Gastrocnemius medialis (tissue), 4 donors: ENCODE data around the gene TMTC1. TPM values are rescaled to one million over a fixed set of nuclear protein-coding genes. Genes with fewer than 3 reads are reported as not detected.

Source experiments
- ATAC-seq, 2 donors: fragments of 150-250 bp; one replicate each; pipeline ENCODE4 v1.9.1; 2016
- DNase-seq, 2 donors: peaks; one replicate each; pipeline ENCODE4 v3.0.0-alpha.2; 2019
- H3K27ac ChIP-seq, 4 donors: fragments of 200-600 bp; sonication (generic); 1 replicate in 1 of 4; 2 replicates in 3 of 4; pipeline ENCODE4 v1.5.1; 2016 to 2018; ENCODE audit warnings: mild to moderate bottlenecking in 2 of 4, moderate library complexity in 1 of 4
- H3K27me3 ChIP-seq, 3 donors: fragments of 200-600 bp; sonication (generic) in 2 of 3; 1 replicate in 1 of 3; 2 replicates in 2 of 3; pipeline versions ENCODE4 v1.5.1 to v1.6.0; 2016 to 2019; ENCODE audit warnings: mild to moderate bottlenecking in 1 of 3, moderate library complexity in 1 of 3
- H3K36me3 ChIP-seq, 2 donors: fragments of 200-600 bp; sonication (generic) in 1 of 2; one replicate each; pipeline ENCODE4 v1.5.1; 2017 to 2018
- H3K4me1 ChIP-seq, 2 donors: fragments of 200-600 bp; sonication (generic) in 1 of 2; one replicate each; pipeline ENCODE4 v1.5.1; 2016 to 2017; ENCODE audit warnings: mild to moderate bottlenecking in 2 of 2
- H3K4me3 ChIP-seq, 4 donors: fragments of 200-600 bp; sonication (generic) in 3 of 4; 1 replicate in 1 of 4; 2 replicates in 3 of 4; pipeline ENCODE4 v1.5.1; 2016 to 2019; ENCODE audit warnings: mild to moderate bottlenecking in 2 of 4
- H3K9me3 ChIP-seq, 3 donors: fragments of 200-600 bp; sonication (generic) in 2 of 3; 1 replicate in 1 of 3; 2 replicates in 2 of 3; pipeline ENCODE4 v1.5.1; 2016 to 2019
- POLR2A ChIP-seq, 2 donors: fragments of 450-650 bp; IDR thresholded peaks; one replicate each; pipeline ENCODE4 v1.6.1; 2017; ENCODE audit warnings: antibody characterized with exemption in 2 of 2, mild to moderate bottlenecking in 2 of 2, moderate library complexity in 2 of 2
- in situ Hi-C, 4 donors: fragments of 200-750 bp; cut with MboI; loops; one replicate each; pipeline versions ENCODE4 v1.15.0 to v1.8.0; 2017; ENCODE audit warnings: low sequenced_read_pairs in 4 of 4
- intact Hi-C: fragments of 100-400 bp; cut with DNase I; formaldehyde crosslinking; loops from one replicate; pipeline ENCODE4 v1.15.1; 2023; ENCODE audit warnings: low total_unique reads
- total RNA-seq, 4 donors: library from RNA; depleted of rRNA; stranded (reverse); fragments of >200 nt; gene quantifications; one replicate each; pipeline versions ENCODE4 v1.1.0 to v1.2.3, GENCODE V29; 2016
- TF ChIP-seq, protein P1 (sequence below), 5 experiments: fragments of 450-650 bp in 3 of 5; fragments of 200-600 bp in 2 of 5; sonication (generic) in 2 of 5; IDR thresholded peaks in 4 of 5; conservative IDR thresholded peaks in 1 of 5; 1 replicate in 4 of 5; 2 replicates in 1 of 5; pipeline ENCODE4 v1.5.1; 2016 to 2019; ENCODE audit warnings: antibody characterized with exemption in 5 of 5, mild to moderate bottlenecking in 3 of 5, moderate library complexity in 3 of 5

TMTC1 gene
- total RNA-seq, 4 donors from 2014 or later, result 38.5 to 83.5 (median 42.6) TPM

DNA sequence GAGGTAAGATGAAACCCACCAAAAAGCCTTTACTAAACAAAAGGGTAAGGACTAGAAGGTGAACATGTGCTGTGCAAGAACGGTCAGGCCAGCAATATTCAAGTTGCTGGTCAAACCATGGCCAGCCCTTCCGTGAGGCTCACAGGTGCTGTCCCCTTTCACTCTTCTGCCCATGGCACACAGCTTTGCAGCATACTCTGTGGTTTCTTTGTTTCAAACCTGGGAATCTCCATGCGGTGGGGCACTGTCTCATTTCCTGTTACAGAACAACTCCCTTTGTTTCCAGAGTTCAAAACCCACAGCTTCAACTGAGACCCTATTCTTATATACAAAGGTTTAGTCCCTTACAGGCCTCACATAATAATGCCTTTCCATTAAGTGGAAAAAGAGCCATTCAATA, 284.5 kb downstream of the TMTC1 start:
- TF ChIP-seq, protein P1, sequence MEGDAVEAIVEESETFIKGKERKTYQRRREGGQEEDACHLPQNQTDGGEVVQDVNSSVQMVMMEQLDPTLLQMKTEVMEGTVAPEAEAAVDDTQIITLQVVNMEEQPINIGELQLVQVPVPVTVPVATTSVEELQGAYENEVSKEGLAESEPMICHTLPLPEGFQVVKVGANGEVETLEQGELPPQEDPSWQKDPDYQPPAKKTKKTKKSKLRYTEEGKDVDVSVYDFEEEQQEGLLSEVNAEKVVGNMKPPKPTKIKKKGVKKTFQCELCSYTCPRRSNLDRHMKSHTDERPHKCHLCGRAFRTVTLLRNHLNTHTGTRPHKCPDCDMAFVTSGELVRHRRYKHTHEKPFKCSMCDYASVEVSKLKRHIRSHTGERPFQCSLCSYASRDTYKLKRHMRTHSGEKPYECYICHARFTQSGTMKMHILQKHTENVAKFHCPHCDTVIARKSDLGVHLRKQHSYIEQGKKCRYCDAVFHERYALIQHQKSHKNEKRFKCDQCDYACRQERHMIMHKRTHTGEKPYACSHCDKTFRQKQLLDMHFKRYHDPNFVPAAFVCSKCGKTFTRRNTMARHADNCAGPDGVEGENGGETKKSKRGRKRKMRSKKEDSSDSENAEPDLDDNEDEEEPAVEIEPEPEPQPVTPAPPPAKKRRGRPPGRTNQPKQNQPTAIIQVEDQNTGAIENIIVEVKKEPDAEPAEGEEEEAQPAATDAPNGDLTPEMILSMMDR (IDR thresholded peaks at IDR 0.05 in 4 of 5, conservative IDR thresholded peaks at IDR 0.05 in 1 of 5), result no peak
- TF ChIP-seq POLR2A (IDR thresholded peaks at IDR 0.05), result no peak
- Histone ChIP-seq H3K27ac (no peak overlapping the region), H3K4me1 (no peaks in the 10 kb centered on the region), H3K9me3 (no peaks in the 10 kb centered on the region), H3K36me3 (peaks cover 0 to 3% of the 10 kb centered on the region in 2 donors), H3K27me3 (no peaks in the 10 kb centered on the region), H3K4me3 (no peak overlapping the region)
- in situ Hi-C loops (no loop called here), intact Hi-C loops (no loop called here)
- ATAC-seq (no peak), DNase-seq (no peak)

DNA sequence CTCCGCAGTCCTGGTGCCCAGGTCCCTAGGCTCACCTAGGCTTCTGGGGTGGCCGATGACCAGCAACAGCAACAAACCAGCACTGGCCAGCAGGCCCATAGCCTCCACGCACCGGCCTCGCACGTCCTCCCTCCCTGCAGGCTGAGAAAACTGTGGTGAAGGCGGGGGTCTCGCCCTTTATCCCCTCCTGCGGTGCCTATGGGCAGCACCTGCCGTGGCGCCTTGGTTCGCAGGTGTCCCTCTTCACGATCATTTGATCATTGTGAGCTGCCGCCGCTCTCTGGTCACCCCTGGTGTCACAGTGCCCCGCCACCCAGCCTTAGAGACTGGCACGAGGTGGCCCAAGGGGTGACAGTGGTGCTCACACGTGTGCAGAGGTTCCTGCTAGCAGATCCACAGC, 286.2 kb downstream of the TMTC1 start, which contains the start of gene OVCH1:
Gene OVCH1, minus strand, starts transcription at position 99 of the 400 bp plus-strand sequence. Its CDS starts 0 bp downstream, at position 99.
- intact Hi-C loops, result no loop called here
- DNase-seq (no peak), ATAC-seq (no peak)
- H3K4me3 ChIP-seq, result no peak within 1 kb of the TSS
- H3K9me3 ChIP-seq, result no peaks in the 10 kb centered on the region
- H3K27me3 ChIP-seq, result no peaks in the 10 kb centered on the region
- no peaks in the 10 kb centered on the region for H3K36me3 ChIP-seq
- TF ChIP-seq, protein P1 (IDR thresholded peaks at IDR 0.05 in 4 of 5, conservative IDR thresholded peaks at IDR 0.05 in 1 of 5), result no peak
- no peak for TF ChIP-seq POLR2A (IDR thresholded peaks at IDR 0.05)
- H3K27ac ChIP-seq, result no peak within 1 kb of the TSS
- in situ Hi-C loops, result no loop called here
- H3K4me1 ChIP-seq, result no peaks in the 10 kb centered on the region

DNA sequence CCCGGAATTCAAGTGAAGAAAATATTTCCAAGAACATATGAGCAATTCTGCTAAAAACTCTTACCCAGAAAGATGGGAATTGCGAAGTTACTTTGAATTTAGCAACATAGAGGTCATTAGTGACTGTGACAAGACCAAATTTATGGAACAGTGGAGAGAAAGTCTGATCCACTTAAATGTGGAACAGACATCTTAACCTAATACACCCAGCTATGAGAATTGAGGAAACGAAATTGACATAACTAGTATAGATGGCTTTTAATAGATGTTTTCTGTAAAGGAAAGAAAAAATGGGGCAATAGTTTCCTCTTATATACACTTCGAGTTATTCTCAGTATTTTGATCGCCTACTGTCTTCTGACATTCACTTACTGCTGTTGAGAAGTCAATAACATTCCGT, 290.9 kb downstream of the TMTC1 start:
- H3K4me3 ChIP-seq, result no peak overlapping the region
- no peaks in the 10 kb centered on the region for H3K4me1 ChIP-seq
- intact Hi-C loops (no loop called here), in situ Hi-C loops (no loop called here)
- DNase-seq, result no peak
- ATAC-seq, result no peak
- H3K36me3 ChIP-seq, result no peaks in the 10 kb centered on the region
- H3K27ac ChIP-seq, result no peak overlapping the region
- TF ChIP-seq, protein P1 (IDR thresholded peaks at IDR 0.05 in 4 of 5, conservative IDR thresholded peaks at IDR 0.05 in 1 of 5), result no peak
- TF ChIP-seq POLR2A (IDR thresholded peaks at IDR 0.05), result no peak
- no peaks in the 10 kb centered on the region for H3K27me3 ChIP-seq
- H3K9me3 ChIP-seq, result no peaks in the 10 kb centered on the region

DNA sequence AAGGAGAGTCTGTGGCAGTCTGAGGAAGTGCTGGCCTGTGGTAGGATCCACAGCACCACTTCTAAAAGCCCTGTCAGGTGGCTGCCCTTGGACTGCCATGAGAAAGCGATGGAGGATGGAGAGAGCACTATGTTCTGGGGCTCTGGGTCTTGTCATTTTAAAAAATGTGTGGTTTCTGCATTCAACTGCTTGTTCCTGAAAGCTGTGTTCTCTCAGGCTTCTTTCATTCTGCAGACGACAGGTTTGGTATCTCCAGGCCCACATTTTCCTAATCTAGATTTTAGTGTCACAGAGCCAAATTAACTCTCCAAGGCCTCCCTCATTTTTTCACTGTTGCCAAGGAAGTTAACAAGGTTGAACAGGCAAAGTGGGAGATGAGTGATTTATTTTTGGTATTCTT, 296.8 kb downstream of the TMTC1 start:
- no peak overlapping the region for H3K4me3 ChIP-seq
- ATAC-seq (no peak), DNase-seq (no peak)
- intact Hi-C loops, result no loop called here
- in situ Hi-C loops, result no loop called here
- H3K9me3 ChIP-seq, result no peaks in the 10 kb centered on the region
- no peaks in the 10 kb centered on the region for H3K27me3 ChIP-seq
- TF ChIP-seq, protein P1 (IDR thresholded peaks at IDR 0.05 in 4 of 5, conservative IDR thresholded peaks at IDR 0.05 in 1 of 5), result no peak
- no peak for TF ChIP-seq POLR2A (IDR thresholded peaks at IDR 0.05)
- H3K4me1 ChIP-seq, result no peaks in the 10 kb centered on the region
- H3K36me3 ChIP-seq, result no peaks in the 10 kb centered on the region
- H3K27ac ChIP-seq, result no peak overlapping the region

DNA sequence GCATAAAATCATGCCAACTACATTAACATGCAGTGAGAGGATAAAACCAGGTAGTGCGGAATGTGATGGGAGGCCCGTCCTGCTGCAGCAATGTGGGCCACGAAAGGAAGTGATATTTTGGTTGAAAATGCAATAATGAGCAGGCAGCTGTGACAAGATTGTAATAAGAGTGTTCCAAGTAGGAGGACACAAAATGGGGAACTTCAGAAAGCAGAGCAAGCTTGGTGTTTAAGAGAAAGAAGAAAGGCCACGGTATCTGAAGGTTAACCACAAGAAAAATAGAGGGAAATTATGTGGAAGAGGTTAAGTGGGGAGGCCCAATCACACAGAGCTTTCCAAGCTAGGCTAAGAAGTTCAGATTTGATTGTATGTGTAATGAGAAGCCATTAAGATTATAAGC, 320.5 kb downstream of the TMTC1 start:
- no peak overlapping the region for H3K4me3 ChIP-seq
- no peaks in the 10 kb centered on the region for H3K36me3 ChIP-seq
- ATAC-seq (no peak), DNase-seq (no peak)
- intact Hi-C loops (no loop called here), in situ Hi-C loops (no loop called here)
- H3K9me3 ChIP-seq, result no peaks in the 10 kb centered on the region
- TF ChIP-seq POLR2A (IDR thresholded peaks at IDR 0.05), result no peak
- TF ChIP-seq, protein P1 (IDR thresholded peaks at IDR 0.05 in 4 of 5, conservative IDR thresholded peaks at IDR 0.05 in 1 of 5), result no peak
- no peaks in the 10 kb centered on the region for H3K4me1 ChIP-seq
- no peaks in the 10 kb centered on the region for H3K27me3 ChIP-seq
- H3K27ac ChIP-seq, result no peak overlapping the region
